Raji (cell line): ENCODE results near the gene TLE1.

Source experiments
- POLR2A ChIP-seq: IDR thresholded peaks from 2 replicates; pipeline ENCODE4 v1.6.1; 2011; ENCODE audit warnings: low read depth, low read length, control low read depth; ENCODE audit not compliant: insufficient read depth

Gene TLE1

GRCh38 chr9:81564632-81565031, 124.7 kb downstream of the TLE1 start:
- TF ChIP-seq POLR2A = no peak

DNA sequence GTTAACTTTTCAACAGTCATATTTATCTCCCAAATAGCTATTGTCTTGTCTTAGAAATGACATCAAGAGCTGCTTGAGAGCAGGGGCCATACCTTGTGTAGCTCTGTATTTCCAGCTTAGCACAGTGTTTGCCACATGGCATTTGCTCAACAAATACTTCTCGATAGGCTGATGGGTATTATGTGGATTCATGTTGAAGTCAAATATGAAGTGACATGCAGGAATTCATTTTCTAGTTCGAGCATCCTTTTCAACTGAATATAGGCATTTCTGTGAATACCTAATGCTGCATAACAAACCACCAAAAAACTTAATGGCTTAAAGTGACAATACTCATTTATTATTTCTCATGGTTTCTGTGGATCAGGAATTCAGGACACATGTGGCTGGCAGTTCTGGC, 125.6 kb downstream of the TLE1 start:
- no peak for TF ChIP-seq POLR2A

GRCh38 chr9:81563020-81563407, 126.3 kb downstream of the TLE1 start:
- TF ChIP-seq POLR2A = no peak

DNA sequence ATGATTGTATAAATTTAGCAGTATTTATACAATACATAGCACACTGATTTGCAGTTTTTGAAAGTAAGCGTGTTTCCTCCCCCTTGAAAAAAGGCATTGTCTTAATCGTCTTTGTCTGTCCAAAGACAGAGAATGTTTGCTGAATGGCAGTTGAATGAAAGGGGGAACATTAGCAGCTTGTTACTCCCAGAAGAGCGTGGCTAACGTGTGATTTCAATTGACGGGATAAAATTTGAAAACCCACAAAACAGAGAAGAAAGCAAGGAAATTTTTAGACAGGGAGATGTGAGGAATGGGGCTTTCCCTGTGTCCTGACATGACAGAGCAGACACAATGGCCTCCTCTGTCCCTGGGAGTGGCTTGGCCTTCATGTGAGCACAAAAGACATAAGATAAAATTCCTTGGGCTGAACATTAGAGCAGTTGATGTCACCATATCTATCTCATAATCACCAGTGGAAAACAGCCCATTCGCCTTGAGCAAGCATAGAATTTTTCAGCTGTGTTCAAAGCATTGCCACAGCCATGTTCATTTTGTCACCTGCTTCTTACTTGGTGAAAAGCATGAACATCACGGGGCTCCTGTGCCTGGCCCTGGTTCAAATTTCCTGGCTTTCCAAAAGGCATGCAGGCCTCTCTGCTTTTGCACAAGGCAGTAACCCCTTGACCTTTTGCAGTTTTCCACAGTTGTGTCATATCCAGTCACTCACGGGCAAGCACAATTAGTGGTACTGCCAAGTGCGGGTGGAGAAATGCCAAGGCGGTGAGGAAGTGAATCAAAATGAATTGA, 126.9 kb downstream of the TLE1 start:
- TF ChIP-seq POLR2A = no peak

DNA sequence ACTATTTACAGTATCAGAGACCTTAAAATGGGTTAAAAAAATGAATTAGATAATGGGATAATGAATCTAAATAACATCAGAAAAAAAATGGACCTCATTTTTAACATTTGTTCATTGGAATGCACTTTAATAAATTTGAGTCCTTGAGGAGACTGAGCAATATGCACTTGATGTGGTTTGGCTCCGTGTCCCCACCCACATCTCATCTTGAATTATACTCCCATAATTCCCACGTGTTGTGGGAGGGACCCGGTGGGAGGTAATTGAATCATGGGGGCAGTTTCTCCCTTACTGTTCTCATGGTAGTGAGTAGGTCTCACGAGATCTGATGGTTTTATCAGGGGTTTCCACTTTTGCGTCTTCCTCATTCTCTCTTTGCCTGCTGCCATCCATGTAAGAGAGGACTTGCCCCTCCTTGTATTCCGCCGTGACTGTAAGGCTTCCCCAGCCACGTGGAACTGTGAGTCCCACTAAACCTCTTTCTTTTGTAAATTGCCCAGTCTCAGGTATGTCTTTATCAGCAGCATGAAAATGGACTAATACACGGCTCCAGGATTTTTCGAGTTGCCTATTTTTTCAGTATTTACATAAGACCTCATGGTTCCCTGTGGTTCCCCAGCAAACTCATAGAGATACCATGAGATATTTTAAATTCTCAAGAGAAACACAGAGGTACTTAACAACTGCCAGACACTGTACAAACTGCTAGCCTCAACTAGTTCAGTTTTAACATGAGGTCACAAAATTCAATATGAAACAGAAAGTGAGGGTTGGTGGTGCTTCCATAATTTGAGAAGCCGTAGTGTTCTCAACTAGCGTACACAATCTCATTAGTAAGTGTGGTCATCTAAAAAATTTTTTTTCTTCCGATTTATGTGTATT, 128.3 kb downstream of the TLE1 start:
- TF ChIP-seq POLR2A = no peak

DNA sequence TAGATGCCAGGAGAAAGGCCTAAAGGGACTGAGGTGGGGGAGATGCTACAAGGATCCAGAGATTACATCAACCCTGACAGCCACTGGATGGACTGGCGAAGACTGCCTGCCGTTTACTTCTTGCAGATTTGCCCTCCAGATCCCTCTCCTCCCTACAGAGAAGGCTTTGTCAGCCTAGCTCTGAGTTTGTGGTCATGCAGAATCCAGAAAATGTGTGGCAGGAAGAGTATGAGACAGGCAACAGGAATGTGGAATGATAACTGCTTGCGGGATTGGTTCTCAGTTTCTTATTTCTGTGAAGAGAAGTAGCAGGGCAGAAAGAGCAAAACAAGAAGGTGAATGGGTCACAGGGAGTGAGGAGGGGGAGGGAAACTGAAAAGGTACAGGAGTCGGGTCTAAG, 129.6 kb downstream of the TLE1 start:
- TF ChIP-seq POLR2A = no peak

DNA sequence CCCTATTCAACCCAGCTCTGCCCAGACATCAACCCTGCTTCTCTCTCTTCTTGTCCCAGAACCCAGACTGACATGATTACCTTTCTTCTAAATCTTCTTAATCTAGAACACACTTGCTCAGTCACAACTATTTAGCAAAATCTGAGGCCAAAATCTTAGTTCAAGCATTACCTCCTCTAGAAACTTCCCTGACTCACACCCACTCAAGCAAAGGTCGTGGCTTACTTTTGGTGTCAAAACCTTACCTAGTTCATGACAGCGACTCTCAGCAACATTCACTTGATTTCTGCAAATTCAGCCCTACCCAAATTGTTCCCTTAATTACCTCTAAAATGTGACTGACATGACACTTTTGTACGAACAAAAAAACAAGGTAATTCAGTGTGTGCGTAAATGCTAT, 130.2 kb downstream of the TLE1 start:
- TF ChIP-seq POLR2A = no peak

- no peak for TF ChIP-seq POLR2A
These were observed 131.1 kb downstream of the TLE1 start for GRCh38 chr9:81558091-81558830.

DNA sequence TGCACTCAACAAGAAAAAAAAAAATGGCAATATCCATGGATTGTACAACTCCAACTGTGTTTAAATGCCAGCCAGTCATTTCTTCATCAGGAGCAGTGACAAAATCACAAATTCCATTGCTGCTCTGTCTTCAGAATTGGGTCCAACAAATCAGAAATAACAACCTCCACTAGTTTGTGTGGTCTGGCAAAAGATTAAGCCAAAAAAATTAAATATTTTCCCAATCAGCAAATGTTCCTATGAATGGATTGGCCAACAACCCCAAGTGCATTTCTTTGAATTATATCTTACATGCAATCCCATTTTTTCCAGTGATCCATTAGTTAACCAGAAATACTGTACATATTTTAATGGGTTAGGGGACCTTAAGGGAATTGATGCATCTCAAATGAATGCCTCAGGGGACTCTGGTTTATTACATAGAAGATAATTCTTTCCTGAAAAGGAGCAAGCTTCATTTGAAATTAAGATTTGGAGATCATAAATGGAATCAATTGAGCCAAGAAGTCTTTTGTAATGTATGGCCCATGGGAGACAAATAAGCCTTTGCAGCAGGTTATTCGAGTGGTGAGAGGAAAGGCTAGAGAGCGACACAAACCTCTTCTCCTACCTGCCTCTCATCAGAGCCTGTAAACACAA, 131.8 kb downstream of the TLE1 start:
- TF ChIP-seq POLR2A = no peak

- TF ChIP-seq POLR2A = no peak
These were observed 132.4 kb downstream of the TLE1 start for GRCh38 chr9:81556923-81557322.

GRCh38 chr9:81552581-81552991, 136.8 kb downstream of the TLE1 start:
- TF ChIP-seq POLR2A = no peak

- TF ChIP-seq POLR2A = no peak
These were observed 139.2 kb downstream of the TLE1 start for GRCh38 chr9:81550207-81550583.

DNA sequence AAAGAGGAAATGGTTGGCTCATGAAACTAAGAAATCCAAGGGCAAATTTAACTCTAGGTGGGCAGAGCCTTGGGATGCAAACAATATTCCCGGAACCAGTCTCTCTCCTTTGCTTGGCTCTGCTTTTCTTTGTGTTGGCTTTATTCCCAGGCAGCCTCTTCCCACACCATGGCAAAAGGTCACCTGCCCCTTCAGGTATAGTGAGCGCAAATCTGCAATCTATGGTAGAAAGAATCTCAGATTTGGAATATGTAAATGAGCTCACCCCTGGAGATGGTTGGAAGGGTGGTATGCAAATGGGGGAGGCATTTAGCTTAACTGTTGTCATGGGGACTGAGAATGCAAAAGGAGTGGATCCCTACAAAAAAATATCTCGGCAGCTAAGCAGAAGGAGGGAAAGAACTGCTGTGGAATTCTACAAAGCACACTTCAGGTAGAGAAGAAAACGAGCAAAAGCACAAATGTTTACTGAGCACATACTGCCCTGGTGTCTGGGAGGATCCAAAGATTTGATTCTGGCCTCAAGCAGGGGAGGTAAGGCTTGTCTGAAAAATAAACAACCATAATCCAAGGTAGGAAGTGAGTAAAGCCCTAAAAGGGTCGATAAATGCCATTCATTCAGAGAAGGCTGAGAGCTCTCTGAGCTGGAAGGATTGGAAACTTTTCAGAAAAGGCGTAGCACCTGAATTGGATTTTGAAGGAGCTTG, 139.7 kb downstream of the TLE1 start:
- no peak for TF ChIP-seq POLR2A

DNA sequence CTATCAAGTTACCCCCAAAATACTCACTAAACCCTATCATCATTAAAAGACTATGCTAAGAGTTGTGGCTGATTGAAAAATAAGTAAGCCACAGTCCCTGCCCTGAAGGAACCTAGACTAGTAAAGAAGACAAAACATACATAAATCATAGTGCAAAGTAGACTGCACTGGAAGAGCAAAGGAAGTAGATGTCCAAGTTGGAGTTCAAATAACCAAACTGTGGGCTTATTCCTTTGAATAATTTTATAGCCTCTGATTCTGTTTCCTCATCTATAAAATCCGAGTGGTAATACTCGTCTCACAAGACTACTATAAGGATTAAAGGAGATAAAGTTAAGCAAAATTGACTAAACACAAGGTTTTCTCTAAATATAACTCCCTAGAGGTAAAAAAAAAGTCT, 140.4 kb downstream of the TLE1 start:
- TF ChIP-seq POLR2A = no peak
